G401 (cell line): ENCODE results near the gene SVIL. TPM values are rescaled to one million over a fixed set of nuclear protein-coding genes. Genes with fewer than 3 reads are reported as not detected.
A peak's percentile ranks its signal among the peaks of the same experiment; 100 is the strongest.
"Not testable (repeated sequence)": the region's sequence is repeated elsewhere in the genome, so short reads cannot be mapped to it uniquely, and the experiment has no call there.

Experiments
- DNase-seq: peaks from one replicate; pipeline ENCODE4 v3.0.0-alpha.2; 2015; ENCODE audit warnings: low spot score
- in situ Hi-C: cut with HindIII; loops from 2 replicates; pipeline ENCODE4 v1.10.0; 2016; ENCODE audit warnings: low sequenced_read_pairs, mixed read lengths
- total RNA-seq: library from RNA; depleted of rRNA; stranded (reverse); fragments of >200 nt; shearing (Covaris generic); gene quantifications from 2 replicates; pipeline ENCODE4 v1.2.3, GENCODE V29; 2014

The SVIL gene
- total RNA-seq, 1 experiment from 2014 or later = 36.3 TPM

GRCh38 chr10:29454250-29454649, 180.5 kb downstream of the SVIL start:
- DNase-seq = no peak
- in situ Hi-C loops = no loop called here

GRCh38 chr10:29452546-29452945, 182.2 kb downstream of the SVIL start:
- in situ Hi-C loops = no loop called here
- no peak for DNase-seq

- in situ Hi-C loops = no loop called here
- no peak for DNase-seq
Measured at GRCh38 chr10:29451946-29452345, 182.8 kb downstream of the SVIL start.

GRCh38 chr10:29450405-29450804, 184.4 kb downstream of the SVIL start:
- in situ Hi-C loops = no loop called here
- DNase-seq = no peak

- in situ Hi-C loops = not testable (repeated sequence)
- DNase-seq = peak; percentile 75
Measured at GRCh38 chr10:29448756-29449592, 185.8 kb downstream of the SVIL start.

- in situ Hi-C loops = no loop called here
- DNase-seq = peak; percentile 41
Measured at GRCh38 chr10:29448125-29448524, 186.6 kb downstream of the SVIL start.

- in situ Hi-C loops = no loop called here
Measured at GRCh38 chr10:29446327-29446726, 188.4 kb downstream of the SVIL start.

GRCh38 chr10:29443745-29444523, 190.8 kb downstream of the SVIL start:
- peak; percentile 51 for DNase-seq
- in situ Hi-C loops = no loop called here

More at GRCh38 chr10:29446327-29446726, 188.4 kb downstream of the SVIL start:
- DNase-seq = no peak

- in situ Hi-C loops = no loop called here
- no peak for DNase-seq
Measured at GRCh38 chr10:29440981-29441380, 193.8 kb downstream of the SVIL start.

- in situ Hi-C loops, DNase-seq: not testable (repeated sequence)
Measured at GRCh38 chr10:29439005-29439404, 195.8 kb downstream of the SVIL start.

- DNase-seq = no peak
- in situ Hi-C loops = no loop called here
Measured at GRCh38 chr10:29438271-29438670, 196.5 kb downstream of the SVIL start.

GRCh38 chr10:29437871-29438270, 196.9 kb downstream of the SVIL start:
- DNase-seq = no peak
- in situ Hi-C loops = no loop called here

GRCh38 chr10:29435809-29436501, 198.8 kb downstream of the SVIL start:
- DNase-seq = peak; percentile 24
- in situ Hi-C loops = no loop called here

- in situ Hi-C loops = no loop called here
- DNase-seq = no peak
Measured at GRCh38 chr10:29434111-29434510, 200.7 kb downstream of the SVIL start.

- in situ Hi-C loops = no loop called here
- DNase-seq = no peak
Measured at GRCh38 chr10:29431711-29432110, 203.1 kb downstream of the SVIL start.

GRCh38 chr10:29430101-29430500, 204.7 kb downstream of the SVIL start:
- DNase-seq = no peak
- in situ Hi-C loops = no loop called here

- in situ Hi-C loops = no loop called here
- no peak for DNase-seq
Measured at GRCh38 chr10:29428486-29428885, 206.3 kb downstream of the SVIL start.

- in situ Hi-C loops = no loop called here
- DNase-seq = peak; percentile 33
Measured at GRCh38 chr10:29427667-29428066, 207.1 kb downstream of the SVIL start.

GRCh38 chr10:29426420-29426819, 208.4 kb downstream of the SVIL start:
- in situ Hi-C loops = no loop called here
- DNase-seq = no peak

GRCh38 chr10:29424017-29424416, 210.8 kb downstream of the SVIL start:
- in situ Hi-C loops = no loop called here
- no peak for DNase-seq
